Peyer's patch (tissue), 4 donors: Measurements from ENCODE around the gene GDF11. TPM values are rescaled to one million over a fixed set of nuclear protein-coding genes. Genes with fewer than 3 reads are reported as not detected.
A peak's percentile ranks its signal among the peaks of the same experiment; 100 is the strongest.

Experiments used
- DNase-seq, 3 donors: peaks; one replicate each; pipeline ENCODE4 v3.0.0-alpha.2; 2017 to 2019
- H3K27ac ChIP-seq, 4 donors: fragments of 200-600 bp; sonication (generic); one replicate each; pipeline ENCODE4 v1.5.1; 2016 to 2019
- H3K27me3 ChIP-seq, 2 donors: fragments of 200-600 bp; sonication (generic); one replicate each; pipeline ENCODE4 v1.5.1; 2019
- H3K36me3 ChIP-seq, 3 donors: fragments of 200-600 bp; sonication (generic); one replicate each; pipeline ENCODE4 v1.5.1; 2016 to 2019
- H3K4me1 ChIP-seq, 4 donors: fragments of 200-600 bp; sonication (generic); one replicate each; pipeline ENCODE4 v1.5.1; 2016 to 2019
- H3K4me3 ChIP-seq, 4 donors: fragments of 200-600 bp; sonication (generic); 1 replicate in 3 of 4; 2 replicates in 1 of 4; pipeline ENCODE4 v1.5.1; 2016 to 2019; ENCODE audit warnings: mild to moderate bottlenecking in 1 of 4
- H3K9me3 ChIP-seq, 4 donors: fragments of 200-600 bp; sonication (generic); one replicate each; pipeline ENCODE4 v1.5.1; 2016 to 2019; ENCODE audit warnings: mild to moderate bottlenecking in 1 of 4
- POLR2A ChIP-seq, 2 donors: fragments of 450-650 bp; IDR thresholded peaks; one replicate each; pipeline ENCODE4 v1.5.1; 2017; ENCODE audit warnings: antibody characterized with exemption in 2 of 2, mild to moderate bottlenecking in 2 of 2, moderate library complexity in 2 of 2
- total RNA-seq, 4 donors: library from RNA; depleted of rRNA; stranded (reverse); fragments of >200 nt; gene quantifications; one replicate each; pipeline ENCODE4 v1.1.0, GENCODE V29; 2016
- TF ChIP-seq, protein P1 (sequence below), 6 experiments: fragments of 450-650 bp in 4 of 6; fragments of 200-600 bp in 2 of 6; sonication (generic) in 1 of 6; IDR thresholded peaks; one replicate each; pipeline ENCODE4 v1.5.1; 2017 to 2019; ENCODE audit warnings: antibody characterized with exemption in 6 of 6, mild to moderate bottlenecking in 3 of 6, moderate library complexity in 1 of 6

The GDF11 gene
- total RNA-seq, 4 donors from 2014 or later, result 0.35 to 14.9 (median 1.1) TPM

DNA sequence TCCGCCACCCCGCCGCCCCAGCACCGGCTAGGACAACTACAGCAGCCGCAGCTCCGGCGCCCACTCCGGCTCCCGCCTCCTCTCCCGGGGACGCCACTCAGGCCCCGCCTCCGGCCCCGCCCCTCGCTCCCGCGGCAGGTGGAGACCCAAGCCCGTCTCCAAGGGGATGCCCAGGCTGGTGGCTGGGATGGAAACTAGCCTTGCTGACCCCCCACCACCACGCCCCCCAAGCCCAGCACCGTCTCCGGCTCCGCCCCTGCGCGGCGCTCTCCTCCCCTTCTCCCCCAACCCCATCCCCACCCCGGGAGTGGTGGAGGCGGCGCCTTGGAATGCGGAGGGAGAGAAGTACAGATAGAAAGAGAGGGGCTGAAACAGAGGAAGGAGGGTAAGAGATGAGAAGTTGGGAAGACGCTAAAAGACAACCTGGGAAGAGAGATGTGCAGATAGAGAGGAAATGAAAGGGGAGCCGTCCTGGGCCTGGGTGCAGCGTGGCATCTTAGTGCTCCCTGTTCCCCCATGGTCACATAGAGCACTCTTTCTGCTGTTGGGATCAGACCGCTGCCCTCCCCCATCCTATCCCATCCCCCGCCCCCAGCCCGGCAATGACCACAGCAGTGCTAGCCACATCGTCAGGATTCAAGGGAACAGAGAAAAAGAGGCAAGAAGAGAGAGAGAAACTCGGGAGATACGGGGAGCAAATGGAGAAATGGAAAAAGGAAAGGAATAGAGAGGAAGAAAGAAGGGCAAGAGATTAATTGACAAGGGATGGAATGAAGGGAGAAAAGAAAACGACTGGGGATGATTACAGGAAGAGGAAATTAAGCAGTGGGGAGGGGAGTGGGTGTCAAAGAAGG lies 34.9 kb upstream of the GDF11 start, which contains the start of gene ITGA7:
Gene ITGA7 (minus strand): TSS at position 64 of the 854 bp plus-strand sequence. CDS start 222 bp downstream, outside the sequence.
- Histone ChIP-seq H3K36me3 (no peaks in the 10 kb centered on the region), H3K9me3 (no peaks in the 10 kb centered on the region), H3K27ac (peak within 1 kb of the TSS in 3 of 4 donors; percentile 20 to 63 (median 50)), H3K4me1 (peaks cover 0 to 20% (median 6%) of the 10 kb centered on the region in 4 donors), H3K27me3 (no peaks in the 10 kb centered on the region), H3K4me3 (peak within 1 kb of the TSS; percentile 49 to 69 (median 57))
- TF ChIP-seq POLR2A (IDR thresholded peaks at IDR 0.05), result no peak
- TF ChIP-seq, protein P1, sequence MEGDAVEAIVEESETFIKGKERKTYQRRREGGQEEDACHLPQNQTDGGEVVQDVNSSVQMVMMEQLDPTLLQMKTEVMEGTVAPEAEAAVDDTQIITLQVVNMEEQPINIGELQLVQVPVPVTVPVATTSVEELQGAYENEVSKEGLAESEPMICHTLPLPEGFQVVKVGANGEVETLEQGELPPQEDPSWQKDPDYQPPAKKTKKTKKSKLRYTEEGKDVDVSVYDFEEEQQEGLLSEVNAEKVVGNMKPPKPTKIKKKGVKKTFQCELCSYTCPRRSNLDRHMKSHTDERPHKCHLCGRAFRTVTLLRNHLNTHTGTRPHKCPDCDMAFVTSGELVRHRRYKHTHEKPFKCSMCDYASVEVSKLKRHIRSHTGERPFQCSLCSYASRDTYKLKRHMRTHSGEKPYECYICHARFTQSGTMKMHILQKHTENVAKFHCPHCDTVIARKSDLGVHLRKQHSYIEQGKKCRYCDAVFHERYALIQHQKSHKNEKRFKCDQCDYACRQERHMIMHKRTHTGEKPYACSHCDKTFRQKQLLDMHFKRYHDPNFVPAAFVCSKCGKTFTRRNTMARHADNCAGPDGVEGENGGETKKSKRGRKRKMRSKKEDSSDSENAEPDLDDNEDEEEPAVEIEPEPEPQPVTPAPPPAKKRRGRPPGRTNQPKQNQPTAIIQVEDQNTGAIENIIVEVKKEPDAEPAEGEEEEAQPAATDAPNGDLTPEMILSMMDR (IDR thresholded peaks at IDR 0.05), result no peak
- DNase-seq, result peak; percentile 59 to 84 (median 78)

DNA sequence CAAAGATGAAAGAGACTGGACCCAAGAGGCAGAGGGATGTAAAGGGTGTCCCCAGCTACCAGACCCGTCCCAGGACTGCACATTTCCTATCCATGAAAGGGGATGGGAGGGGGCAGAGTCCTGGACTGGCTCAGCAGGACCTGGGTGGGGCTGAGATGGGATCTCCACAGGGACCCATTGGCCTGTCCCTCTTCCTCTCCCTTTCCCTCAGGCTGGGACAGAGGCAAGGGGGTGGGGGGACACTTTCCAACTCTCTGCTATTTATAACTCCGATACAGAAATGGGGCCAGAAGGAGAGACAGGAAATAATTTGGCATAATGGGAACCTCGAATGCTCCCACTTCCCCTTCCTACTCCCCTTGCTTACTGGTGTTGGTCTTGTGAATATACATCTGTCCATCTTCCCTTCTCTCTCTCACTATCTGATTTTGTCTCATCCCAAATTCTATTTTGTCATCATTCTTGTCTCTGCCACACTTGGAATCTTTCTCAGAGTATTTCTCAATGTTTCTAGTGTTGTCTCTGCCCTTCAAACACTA lies 34.2 kb upstream of the GDF11 start:
- no peak overlapping the region for H3K4me3 ChIP-seq
- TF ChIP-seq, protein P1 (IDR thresholded peaks at IDR 0.05), result no peak
- no peak for TF ChIP-seq POLR2A (IDR thresholded peaks at IDR 0.05)
- peaks cover 0 to 20% (median 6%) of the 10 kb centered on the region in 4 donors for H3K4me1 ChIP-seq
- DNase-seq, result no peak
- no peaks in the 10 kb centered on the region for H3K36me3 ChIP-seq
- H3K9me3 ChIP-seq, result no peaks in the 10 kb centered on the region
- H3K27ac ChIP-seq, result peak overlapping the region in 1 of 4 donors; percentile 63
- H3K27me3 ChIP-seq, result no peaks in the 10 kb centered on the region

- Histone ChIP-seq H3K4me3 (no peak overlapping the region), H3K27me3 (no peaks in the 10 kb centered on the region), H3K4me1 (peaks cover 0 to 34% (median 9%) of the 10 kb centered on the region in 4 donors), H3K27ac (peak overlapping the region in 2 of 4 donors; percentile 5 to 52), H3K9me3 (no peaks in the 10 kb centered on the region), H3K36me3 (no peaks in the 10 kb centered on the region)
- TF ChIP-seq, protein P1 (IDR thresholded peaks at IDR 0.05), result no peak
- no peak for TF ChIP-seq POLR2A (IDR thresholded peaks at IDR 0.05)
- DNase-seq, result no peak
These were observed 31.0 kb upstream of the GDF11 start for GRCh38 chr12:55711786-55712553.

DNA sequence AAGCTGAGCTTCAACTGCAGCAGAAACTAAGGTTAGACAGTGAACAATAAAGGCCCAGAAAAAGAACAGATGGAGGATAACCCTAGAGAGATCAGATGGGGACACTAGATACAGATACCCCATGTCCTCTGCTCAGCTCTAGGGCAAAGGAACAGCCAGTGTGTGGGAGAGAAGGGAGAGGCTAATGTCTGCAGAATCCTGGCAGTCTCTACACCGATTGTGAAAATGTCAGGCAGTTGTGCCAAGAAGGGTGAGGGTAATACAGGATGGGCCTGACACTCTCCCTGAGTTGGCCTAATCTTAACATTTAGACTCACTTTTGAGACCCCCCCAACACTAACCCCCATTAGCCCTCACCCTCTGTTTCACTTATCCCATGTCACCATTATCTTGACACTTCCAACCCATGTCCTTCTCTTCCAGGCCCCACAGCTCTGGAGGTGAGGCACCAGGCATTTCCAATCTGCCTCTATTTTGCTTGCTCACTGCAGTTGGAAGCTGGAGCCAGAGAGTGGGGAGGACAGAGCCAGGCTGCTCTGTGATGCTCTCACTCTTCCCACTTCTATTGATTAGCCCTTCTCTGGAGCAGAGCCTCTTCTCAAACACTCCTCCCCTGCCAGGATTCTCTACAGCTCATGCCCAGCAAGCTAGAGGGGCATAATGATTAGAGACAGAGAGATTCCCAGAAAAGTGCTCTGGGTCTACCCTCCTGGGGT lies 30.1 kb upstream of the GDF11 start:
- DNase-seq, result no peak
- Histone ChIP-seq H3K4me1 (peaks cover 0 to 35% (median 8%) of the 10 kb centered on the region in 4 donors), H3K9me3 (no peaks in the 10 kb centered on the region), H3K4me3 (no peak overlapping the region), H3K27me3 (no peaks in the 10 kb centered on the region), H3K36me3 (no peaks in the 10 kb centered on the region), H3K27ac (peak overlapping the region in 2 of 4 donors; percentile 5 to 52)
- no peak for TF ChIP-seq POLR2A (IDR thresholded peaks at IDR 0.05)
- TF ChIP-seq, protein P1 (IDR thresholded peaks at IDR 0.05), result no peak

- Histone ChIP-seq H3K4me3 (no peak overlapping the region), H3K4me1 (peaks cover 0 to 35% (median 8%) of the 10 kb centered on the region in 4 donors), H3K36me3 (no peaks in the 10 kb centered on the region), H3K27me3 (no peaks in the 10 kb centered on the region), H3K9me3 (no peaks in the 10 kb centered on the region), H3K27ac (peak overlapping the region in 1 of 4 donors; percentile 52)
- DNase-seq, result no peak
- no peak for TF ChIP-seq POLR2A (IDR thresholded peaks at IDR 0.05)
- TF ChIP-seq, protein P1 (IDR thresholded peaks at IDR 0.05), result no peak
These were observed 29.2 kb upstream of the GDF11 start for GRCh38 chr12:55713721-55714120.
